ENCODE results near the gene WDFY1. TPM values are rescaled to one million over a fixed set of nuclear protein-coding genes. Genes with fewer than 3 reads are reported as not detected.
"Not testable (repeated sequence)": the region's sequence is repeated elsewhere in the genome, so short reads cannot be mapped to it uniquely, and the experiment has no call there.

WDFY1 gene
- polyA plus RNA-seq, 1 donor = 56.7 TPM

GRCh38 chr2:223945755-223946154, 620 bp upstream of the WDFY1 start:
- H3K9me3 ChIP-seq (ENCODE audit: control insufficient read depth, low read depth, low read length) = no peaks in the 10 kb centered on the region
- H3K4me1 ChIP-seq (ENCODE audit: control insufficient read depth, insufficient read depth, low read length) = peaks cover 18% of the 10 kb centered on the region
- H3K4me3 ChIP-seq (ENCODE audit: low read length) = no peak overlapping the region
- DNase-seq = no peak
- H3K36me3 ChIP-seq (ENCODE audit: control insufficient read depth, insufficient read depth, low read length) = no peaks in the 10 kb centered on the region
- WGBS (ENCODE audit: insufficient coverage, low lambda C conversion rate) = 100% methylated on average over 1 of the region's 4 CpGs
- H3K27ac ChIP-seq (ENCODE audit: low read length) = no peak overlapping the region
- H3K27me3 ChIP-seq (ENCODE audit: control insufficient read depth, insufficient read depth, low read length) = no peaks in the 10 kb centered on the region

GRCh38 chr2:223944166-223944702, 901 bp downstream of the WDFY1 start:
- peak in 1 of 2 donors; percentile 70 for DNase-seq
- H3K36me3 ChIP-seq (ENCODE audit: control insufficient read depth, insufficient read depth, low read length) = no peaks in the 10 kb centered on the region
- no peaks in the 10 kb centered on the region for H3K27me3 ChIP-seq (ENCODE audit: control insufficient read depth, insufficient read depth, low read length)
- peaks cover 18% of the 10 kb centered on the region for H3K4me1 ChIP-seq (ENCODE audit: control insufficient read depth, insufficient read depth, low read length)
- no peaks in the 10 kb centered on the region for H3K9me3 ChIP-seq (ENCODE audit: control insufficient read depth, low read depth, low read length)
- no CpG with 5 or more reads among the region's 46 CpGs for WGBS (ENCODE audit: insufficient coverage, low lambda C conversion rate)
- peak overlapping the region; percentile 93 for H3K4me3 ChIP-seq (ENCODE audit: low read length)
- peak overlapping the region; percentile 83 for H3K27ac ChIP-seq (ENCODE audit: low read length)

GRCh38 chr2:223943561-223944008, 1.6 kb downstream of the WDFY1 start:
- WGBS (ENCODE audit: insufficient coverage, low lambda C conversion rate) = no CpG with 5 or more reads among the region's 7 CpGs

GRCh38 chr2:223943135-223943534, 2.0 kb downstream of the WDFY1 start:
- no CpG with 5 or more reads among the region's 1 CpG for WGBS (ENCODE audit: insufficient coverage, low lambda C conversion rate)
- peaks cover 18% of the 10 kb centered on the region for H3K4me1 ChIP-seq (ENCODE audit: control insufficient read depth, insufficient read depth, low read length)
- H3K36me3 ChIP-seq (ENCODE audit: control insufficient read depth, insufficient read depth, low read length) = no peaks in the 10 kb centered on the region
- no peaks in the 10 kb centered on the region for H3K27me3 ChIP-seq (ENCODE audit: control insufficient read depth, insufficient read depth, low read length)
- no peak for DNase-seq
- peak overlapping the region; percentile 83 for H3K27ac ChIP-seq (ENCODE audit: low read length)
- peak overlapping the region; percentile 93 for H3K4me3 ChIP-seq (ENCODE audit: low read length)
- no peaks in the 10 kb centered on the region for H3K9me3 ChIP-seq (ENCODE audit: control insufficient read depth, low read depth, low read length)

More at GRCh38 chr2:223943561-223944008, 1.6 kb downstream of the WDFY1 start:
- Histone ChIP-seq H3K36me3 (ENCODE audit: control insufficient read depth, insufficient read depth, low read length) (no peaks in the 10 kb centered on the region), H3K9me3 (ENCODE audit: control insufficient read depth, low read depth, low read length) (no peaks in the 10 kb centered on the region), H3K27me3 (ENCODE audit: control insufficient read depth, insufficient read depth, low read length) (no peaks in the 10 kb centered on the region), H3K27ac (ENCODE audit: low read length) (peak overlapping the region; percentile 83), H3K4me3 (ENCODE audit: low read length) (peak overlapping the region; percentile 93), H3K4me1 (ENCODE audit: control insufficient read depth, insufficient read depth, low read length) (peaks cover 18% of the 10 kb centered on the region)
- DNase-seq = peak; percentile 67 to 87

GRCh38 chr2:223941579-223942277, 3.4 kb downstream of the WDFY1 start:
- Histone ChIP-seq H3K36me3 (ENCODE audit: control insufficient read depth, insufficient read depth, low read length) (no peaks in the 10 kb centered on the region), H3K27ac (ENCODE audit: low read length) (peak overlapping the region; percentile 18), H3K27me3 (ENCODE audit: control insufficient read depth, insufficient read depth, low read length) (no peaks in the 10 kb centered on the region), H3K9me3 (ENCODE audit: control insufficient read depth, low read depth, low read length) (no peaks in the 10 kb centered on the region), H3K4me1 (ENCODE audit: control insufficient read depth, insufficient read depth, low read length) (peaks cover 20% of the 10 kb centered on the region), H3K4me3 (ENCODE audit: low read length) (no peak overlapping the region)
- peak; percentile 50 to 75 for DNase-seq
- WGBS (ENCODE audit: insufficient coverage, low lambda C conversion rate) = 43% methylated on average over 3 of the region's 12 CpGs

GRCh38 chr2:223939438-223939837, 5.7 kb downstream of the WDFY1 start:
- not testable (repeated sequence) for DNase-seq; H3K9me3 ChIP-seq (ENCODE audit: control insufficient read depth, low read depth, low read length); H3K4me3 ChIP-seq (ENCODE audit: low read length); H3K27ac ChIP-seq (ENCODE audit: low read length); H3K27me3 ChIP-seq (ENCODE audit: control insufficient read depth, insufficient read depth, low read length); H3K36me3 ChIP-seq (ENCODE audit: control insufficient read depth, insufficient read depth, low read length)
- WGBS (ENCODE audit: insufficient coverage, low lambda C conversion rate) = no CpG with 5 or more reads among the region's 2 CpGs
- peaks cover 29% of the 10 kb centered on the region for H3K4me1 ChIP-seq (ENCODE audit: control insufficient read depth, insufficient read depth, low read length)

GRCh38 chr2:223937535-223937934, 7.6 kb downstream of the WDFY1 start:
- Histone ChIP-seq H3K36me3 (ENCODE audit: control insufficient read depth, insufficient read depth, low read length) (no peaks in the 10 kb centered on the region), H3K4me1 (ENCODE audit: control insufficient read depth, insufficient read depth, low read length) (peaks cover 25% of the 10 kb centered on the region), H3K27me3 (ENCODE audit: control insufficient read depth, insufficient read depth, low read length) (no peaks in the 10 kb centered on the region), H3K27ac (ENCODE audit: low read length) (no peak overlapping the region), H3K9me3 (ENCODE audit: control insufficient read depth, low read depth, low read length) (no peaks in the 10 kb centered on the region), H3K4me3 (ENCODE audit: low read length) (no peak overlapping the region)
- DNase-seq = no peak
- no CpG with 5 or more reads among the region's 1 CpG for WGBS (ENCODE audit: insufficient coverage, low lambda C conversion rate)

GRCh38 chr2:223936862-223937326, 8.2 kb downstream of the WDFY1 start:
- Histone ChIP-seq H3K9me3 (ENCODE audit: control insufficient read depth, low read depth, low read length) (no peaks in the 10 kb centered on the region), H3K36me3 (ENCODE audit: control insufficient read depth, insufficient read depth, low read length) (no peaks in the 10 kb centered on the region), H3K4me3 (ENCODE audit: low read length) (no peak overlapping the region), H3K4me1 (ENCODE audit: control insufficient read depth, insufficient read depth, low read length) (peaks cover 23% of the 10 kb centered on the region), H3K27ac (ENCODE audit: low read length) (no peak overlapping the region), H3K27me3 (ENCODE audit: control insufficient read depth, insufficient read depth, low read length) (no peaks in the 10 kb centered on the region)
- 82% methylated on average over 2 of the region's 5 CpGs for WGBS (ENCODE audit: insufficient coverage, low lambda C conversion rate)
- no peak for DNase-seq

GRCh38 chr2:223935459-223936125, 9.5 kb downstream of the WDFY1 start:
- Histone ChIP-seq H3K9me3 (ENCODE audit: control insufficient read depth, low read depth, low read length) (no peaks in the 10 kb centered on the region), H3K36me3 (ENCODE audit: control insufficient read depth, insufficient read depth, low read length) (no peaks in the 10 kb centered on the region), H3K27me3 (ENCODE audit: control insufficient read depth, insufficient read depth, low read length) (no peaks in the 10 kb centered on the region), H3K27ac (ENCODE audit: low read length) (no peak overlapping the region), H3K4me1 (ENCODE audit: control insufficient read depth, insufficient read depth, low read length) (peaks cover 15% of the 10 kb centered on the region), H3K4me3 (ENCODE audit: low read length) (no peak overlapping the region)
- no peak for DNase-seq

GRCh38 chr2:223934870-223935269, 10.3 kb downstream of the WDFY1 start:
- no peak for DNase-seq
- no peaks in the 10 kb centered on the region for H3K9me3 ChIP-seq (ENCODE audit: control insufficient read depth, low read depth, low read length)
- no peaks in the 10 kb centered on the region for H3K36me3 ChIP-seq (ENCODE audit: control insufficient read depth, insufficient read depth, low read length)
- H3K27me3 ChIP-seq (ENCODE audit: control insufficient read depth, insufficient read depth, low read length) = no peaks in the 10 kb centered on the region
- no peak overlapping the region for H3K4me3 ChIP-seq (ENCODE audit: low read length)
- WGBS (ENCODE audit: insufficient coverage, low lambda C conversion rate) = no CpG with 5 or more reads among the region's 6 CpGs
- no peak overlapping the region for H3K27ac ChIP-seq (ENCODE audit: low read length)
- H3K4me1 ChIP-seq (ENCODE audit: control insufficient read depth, insufficient read depth, low read length) = peaks cover 19% of the 10 kb centered on the region

Data from large intestine (tissue), 3 donors.